ENCODE results near the gene CCDC116.

Gene CCDC116

DNA sequence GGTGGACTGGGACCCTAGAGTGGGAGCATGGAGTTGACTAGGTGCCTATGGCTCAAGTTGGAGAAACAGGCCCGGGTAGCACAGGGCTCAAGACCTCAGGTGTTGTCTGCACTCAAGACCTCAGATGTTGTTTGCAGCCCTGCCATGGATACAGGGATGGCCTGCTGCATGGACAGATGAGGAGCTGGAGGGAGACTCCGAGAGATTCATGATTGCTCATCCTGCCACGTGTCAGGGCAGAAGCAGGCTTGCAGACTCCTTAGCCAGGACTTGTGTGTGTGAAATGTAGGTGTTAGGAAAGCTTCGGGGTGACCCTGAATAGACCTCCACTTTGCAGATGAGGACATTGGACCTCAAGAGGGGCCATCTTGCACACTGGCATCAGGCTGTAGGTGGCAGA, 921 bp downstream of the CCDC116 start:
- Histone ChIP-seq H4K20me1 (ENCODE audit: insufficient read depth, low read length) (no peaks in the 10 kb centered on the region), H2AFZ (ENCODE audit: low read length) (no peak overlapping the region), H3K27me3 (replicated peaks; ENCODE audit: insufficient read depth, low read length) (no peaks in the 10 kb centered on the region), H3K79me2 (ENCODE audit: low read length) (peaks cover 14% of the 10 kb centered on the region), H3K27ac (ENCODE audit: low read length) (no peak overlapping the region), H3F3A (ENCODE audit: insufficient read depth, low read length) (no peaks in the 10 kb centered on the region), H3K9me2 (replicated peaks; ENCODE audit: insufficient read depth, low read length) (no peaks in the 10 kb centered on the region), H3K4me2 (ENCODE audit: low read depth, low read length) (no peak overlapping the region), H3K36me3 (replicated peaks; ENCODE audit: insufficient read depth, low read length) (peaks cover 1% of the 10 kb centered on the region; the same call in 1 of the 2 replicates), H3K4me3 (ENCODE audit: low read length) (no peak overlapping the region), H3K9ac (ENCODE audit: low read length) (no peak overlapping the region), H3K4me1 (ENCODE audit: low read length) (no peaks in the 10 kb centered on the region), H3K9me3 (replicated peaks; ENCODE audit: insufficient read depth, low read length) (no peaks in the 10 kb centered on the region)
- TF ChIP-seq EZH2 (optimal IDR thresholded peaks at IDR 0.05; ENCODE audit: low read depth, low read length) (no peak), CTCF (IDR thresholded peaks at IDR 0.05; ENCODE audit: low read length) (no peak), EZH2phosphoT487 (IDR thresholded peaks at IDR 0.05; ENCODE audit: low read length) (no peak)
- DNase-seq: no peak

GRCh38 chr22:21634081-21634480, 1.5 kb downstream of the CCDC116 start:
- H4K20me1 ChIP-seq (ENCODE audit: insufficient read depth, low read length): no peaks in the 10 kb centered on the region
- no peak overlapping the region for H3K4me3 ChIP-seq (ENCODE audit: low read length)
- no peaks in the 10 kb centered on the region for H3K27me3 ChIP-seq (replicated peaks; ENCODE audit: insufficient read depth, low read length)
- no peak overlapping the region for H3K27ac ChIP-seq (ENCODE audit: low read length)
- H2AFZ ChIP-seq (ENCODE audit: low read length): no peak overlapping the region
- H3F3A ChIP-seq (ENCODE audit: insufficient read depth, low read length): no peaks in the 10 kb centered on the region
- no peak for DNase-seq
- H3K4me2 ChIP-seq (ENCODE audit: low read depth, low read length): no peak overlapping the region
- H3K9me3 ChIP-seq (replicated peaks; ENCODE audit: insufficient read depth, low read length): no peaks in the 10 kb centered on the region
- H3K4me1 ChIP-seq (ENCODE audit: low read length): no peaks in the 10 kb centered on the region
- no peak overlapping the region for H3K9ac ChIP-seq (ENCODE audit: low read length)
- no peaks in the 10 kb centered on the region for H3K9me2 ChIP-seq (replicated peaks; ENCODE audit: insufficient read depth, low read length)
- peaks cover 8% of the 10 kb centered on the region for H3K79me2 ChIP-seq (ENCODE audit: low read length)
- H3K36me3 ChIP-seq (replicated peaks; ENCODE audit: insufficient read depth, low read length): no peaks in the 10 kb centered on the region
- TF ChIP-seq CTCF (IDR thresholded peaks at IDR 0.05; ENCODE audit: low read length): no peak
- no peak for TF ChIP-seq EZH2phosphoT487 (IDR thresholded peaks at IDR 0.05; ENCODE audit: low read length)
- no peak for TF ChIP-seq EZH2 (optimal IDR thresholded peaks at IDR 0.05; ENCODE audit: low read depth, low read length)

- H3K9ac ChIP-seq (ENCODE audit: low read length): no peak overlapping the region
- no peak overlapping the region for H3K4me3 ChIP-seq (ENCODE audit: low read length)
Measured at GRCh38 chr22:21634844-21635243, 2.3 kb downstream of the CCDC116 start.

More at GRCh38 chr22:21634844-21635243, 2.3 kb downstream of the CCDC116 start:
- Histone ChIP-seq H2AFZ (ENCODE audit: low read length) (no peak overlapping the region), H3K79me2 (ENCODE audit: low read length) (no peaks in the 10 kb centered on the region), H3K27me3 (replicated peaks; ENCODE audit: insufficient read depth, low read length) (no peaks in the 10 kb centered on the region), H3K4me2 (ENCODE audit: low read depth, low read length) (no peak overlapping the region), H3F3A (ENCODE audit: insufficient read depth, low read length) (no peaks in the 10 kb centered on the region), H3K36me3 (replicated peaks; ENCODE audit: insufficient read depth, low read length) (no peaks in the 10 kb centered on the region), H3K9me3 (replicated peaks; ENCODE audit: insufficient read depth, low read length) (no peaks in the 10 kb centered on the region), H3K4me1 (ENCODE audit: low read length) (no peaks in the 10 kb centered on the region), H3K27ac (ENCODE audit: low read length) (no peak overlapping the region), H3K9me2 (replicated peaks; ENCODE audit: insufficient read depth, low read length) (no peaks in the 10 kb centered on the region), H4K20me1 (ENCODE audit: insufficient read depth, low read length) (no peaks in the 10 kb centered on the region)
- no peak for DNase-seq
- no peak for TF ChIP-seq EZH2 (optimal IDR thresholded peaks at IDR 0.05; ENCODE audit: low read depth, low read length)
- TF ChIP-seq EZH2phosphoT487 (IDR thresholded peaks at IDR 0.05; ENCODE audit: low read length): no peak
- TF ChIP-seq CTCF (IDR thresholded peaks at IDR 0.05; ENCODE audit: low read length): no peak

Measured in MM.1S (cell line).